Astrocyte of the hippocampus (primary cell): ENCODE data around the gene CSF3R.
"Not testable (repeated sequence)": the region's sequence is repeated elsewhere in the genome, so short reads cannot be mapped to it uniquely, and the experiment has no call there.

Experiments
- DNase-seq: peaks from one replicate; pipeline ENCODE4 v3.0.0; 2011; ENCODE audit warnings: low read depth, low spot score

Gene CSF3R

DNA sequence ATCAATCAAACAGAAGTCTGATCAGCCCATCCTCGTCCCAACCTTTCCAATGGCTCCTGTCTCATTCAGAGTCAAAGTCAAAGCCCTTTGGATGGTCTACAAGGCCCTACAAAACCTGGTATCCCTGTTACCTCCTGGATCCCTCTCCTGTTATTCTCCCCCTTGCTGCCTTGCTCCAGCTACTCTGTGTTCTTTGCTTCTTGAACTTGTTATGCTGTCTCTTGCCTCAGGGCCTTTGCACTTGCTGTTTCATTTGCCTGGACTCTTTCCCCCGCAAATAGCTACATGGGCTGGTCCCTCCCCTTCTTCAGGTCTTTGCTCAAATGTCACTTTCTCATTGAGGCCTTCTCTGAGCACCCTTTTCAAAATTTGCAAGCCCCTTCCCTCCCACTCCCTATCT, 1.4 kb upstream of the CSF3R start:
- no peak for DNase-seq

DNA sequence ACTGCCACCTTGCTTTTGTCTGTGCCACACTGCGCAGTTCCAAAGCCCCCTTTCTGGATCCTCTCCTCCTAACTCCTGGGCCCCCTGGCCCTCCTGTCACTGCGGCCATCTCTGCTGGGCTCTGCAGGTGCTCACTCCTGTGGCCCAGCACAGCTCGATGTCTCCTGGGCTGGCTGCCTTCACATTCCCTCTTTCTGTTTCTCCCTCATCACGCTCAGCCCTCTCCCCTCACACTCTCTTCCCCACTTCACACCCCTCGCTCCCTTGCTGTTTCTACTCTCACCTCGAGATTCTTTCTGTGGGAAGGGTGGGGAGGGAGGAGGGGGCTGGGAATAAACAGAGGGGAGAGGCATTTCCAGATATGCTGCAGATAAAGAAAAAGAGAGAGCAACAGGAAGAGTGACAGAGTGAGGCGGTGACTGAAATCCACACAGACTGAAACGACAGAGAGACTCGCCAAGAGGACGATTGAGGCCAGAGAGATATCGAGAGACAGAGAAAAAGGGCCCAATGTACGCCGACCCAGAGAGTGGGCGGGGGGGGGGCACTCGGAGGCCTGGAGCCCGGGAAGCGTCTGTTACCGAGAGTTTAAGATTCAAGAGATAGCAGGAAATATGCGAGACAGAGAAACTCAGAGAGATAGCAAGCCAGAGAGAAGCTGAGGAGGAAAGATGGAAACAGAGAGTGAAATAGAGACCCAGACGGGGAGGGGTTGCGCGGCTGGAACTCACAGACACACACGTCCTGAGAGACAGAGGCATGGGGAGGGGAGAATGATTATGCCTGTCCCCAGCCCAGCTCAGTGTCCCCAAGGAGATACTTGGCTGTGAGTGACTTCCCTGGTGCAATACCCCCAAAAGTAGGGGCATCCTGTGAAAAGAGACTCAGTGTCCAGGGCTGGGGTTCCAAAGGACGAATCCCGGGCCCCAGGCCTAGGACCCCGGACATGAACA, 666 bp downstream of the CSF3R start:
- DNase-seq, result no peak

DNA sequence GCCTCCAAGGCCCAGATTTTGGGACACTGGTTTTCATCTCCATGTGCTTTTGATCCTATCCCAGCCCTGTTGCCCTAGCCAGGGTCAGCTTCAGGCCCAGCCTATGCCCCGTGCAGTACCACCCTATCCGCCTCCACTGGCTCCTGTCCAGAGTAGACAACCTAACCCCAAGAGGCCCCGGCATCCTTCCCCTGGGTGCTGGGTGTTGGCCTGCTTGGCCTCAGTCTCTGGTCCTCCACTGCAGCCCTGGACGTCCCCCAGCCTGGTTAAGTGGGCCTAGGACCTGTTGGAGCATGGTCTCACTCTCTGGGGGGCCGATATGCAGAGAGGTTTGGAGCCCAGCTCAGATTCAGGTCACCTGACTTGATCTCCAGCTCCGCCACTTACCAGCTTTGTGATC, 1.6 kb downstream of the CSF3R start:
- DNase-seq, result no peak

DNA sequence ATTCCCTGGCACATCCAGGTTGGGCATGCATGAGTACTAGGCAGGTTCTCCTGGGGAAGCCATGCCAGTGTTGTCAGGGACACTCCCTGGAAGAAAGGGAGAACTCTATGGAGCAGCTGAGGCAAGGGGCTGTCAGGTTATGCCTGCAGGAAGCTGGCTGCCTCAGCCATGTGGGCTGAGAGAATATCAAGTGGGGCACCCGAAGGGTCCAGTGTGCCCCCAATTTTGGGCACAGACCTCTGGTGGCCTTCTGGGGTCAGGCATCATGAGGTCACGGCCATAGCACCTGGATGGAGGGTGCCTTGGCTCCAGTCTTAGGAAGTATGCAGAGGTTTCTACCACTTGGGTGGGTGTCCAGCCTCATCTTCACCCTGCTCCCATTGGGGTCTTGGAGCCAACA, 2.6 kb downstream of the CSF3R start:
- DNase-seq, result no peak

DNA sequence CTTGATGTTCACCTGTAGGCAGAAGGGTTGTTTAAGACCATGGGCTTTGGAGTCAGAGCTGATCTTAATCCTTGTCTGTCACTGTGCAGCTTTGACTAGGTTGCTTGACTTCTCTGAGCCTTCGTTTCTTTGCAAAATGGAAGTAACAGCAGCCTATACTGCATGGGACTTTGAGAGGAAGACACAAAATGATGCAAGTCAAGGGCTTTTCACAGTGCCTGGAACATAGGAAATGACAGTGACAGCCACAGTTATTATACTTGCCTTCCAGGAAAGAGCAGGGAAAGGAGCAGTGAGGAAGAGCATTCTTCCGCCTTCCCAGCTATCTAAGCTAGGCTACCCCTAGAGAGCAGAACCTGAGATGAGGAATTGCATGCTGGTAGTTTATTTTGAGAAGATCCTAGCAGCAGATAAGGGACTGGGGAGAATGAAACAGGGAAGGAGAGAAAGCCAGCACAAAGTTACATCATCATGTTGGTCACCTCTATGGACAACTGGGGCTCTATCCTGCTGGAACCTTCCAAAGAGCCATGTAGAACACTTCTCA, 3.1 kb downstream of the CSF3R start:
- no peak for DNase-seq

DNA sequence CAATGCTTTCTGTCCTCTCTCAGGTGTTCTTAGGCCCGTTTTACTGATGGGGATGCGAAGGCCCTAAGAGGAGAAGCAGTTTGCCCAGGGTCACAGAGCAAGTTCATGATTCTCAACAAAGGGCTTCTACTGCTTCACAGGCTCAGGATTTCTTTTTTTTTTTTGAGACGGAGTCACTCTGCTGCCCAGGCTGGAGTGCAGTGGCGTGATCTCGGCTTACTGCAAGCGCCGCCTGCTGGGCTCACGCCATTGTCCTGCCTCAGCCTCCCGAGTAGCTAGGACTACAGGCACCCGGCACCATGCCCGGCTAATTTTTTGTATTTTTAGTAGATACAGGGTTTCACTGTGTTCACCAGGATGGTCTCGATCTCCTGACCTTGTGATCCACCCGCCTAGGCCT, 5.1 kb downstream of the CSF3R start:
- DNase-seq, result not testable (repeated sequence)

DNA sequence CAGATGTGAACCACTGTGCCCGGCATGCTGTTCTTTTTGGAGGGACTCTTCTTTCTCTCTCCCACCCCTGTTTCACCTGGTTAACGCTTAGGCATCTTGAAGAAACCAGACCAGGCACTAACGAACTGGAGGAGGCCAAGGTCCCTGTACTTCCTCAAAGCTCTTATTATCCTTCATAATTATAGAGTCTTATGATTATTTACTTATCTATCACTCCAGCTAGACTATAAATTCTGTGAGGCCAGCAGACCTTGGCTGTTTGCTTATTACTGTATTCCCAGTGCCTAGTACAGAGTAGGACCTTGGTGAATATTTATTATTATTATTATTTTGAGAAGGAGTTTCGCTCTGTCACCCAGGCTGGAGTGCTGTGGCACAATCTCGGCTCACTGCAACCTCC, 5.8 kb downstream of the CSF3R start:
- no peak for DNase-seq

DNA sequence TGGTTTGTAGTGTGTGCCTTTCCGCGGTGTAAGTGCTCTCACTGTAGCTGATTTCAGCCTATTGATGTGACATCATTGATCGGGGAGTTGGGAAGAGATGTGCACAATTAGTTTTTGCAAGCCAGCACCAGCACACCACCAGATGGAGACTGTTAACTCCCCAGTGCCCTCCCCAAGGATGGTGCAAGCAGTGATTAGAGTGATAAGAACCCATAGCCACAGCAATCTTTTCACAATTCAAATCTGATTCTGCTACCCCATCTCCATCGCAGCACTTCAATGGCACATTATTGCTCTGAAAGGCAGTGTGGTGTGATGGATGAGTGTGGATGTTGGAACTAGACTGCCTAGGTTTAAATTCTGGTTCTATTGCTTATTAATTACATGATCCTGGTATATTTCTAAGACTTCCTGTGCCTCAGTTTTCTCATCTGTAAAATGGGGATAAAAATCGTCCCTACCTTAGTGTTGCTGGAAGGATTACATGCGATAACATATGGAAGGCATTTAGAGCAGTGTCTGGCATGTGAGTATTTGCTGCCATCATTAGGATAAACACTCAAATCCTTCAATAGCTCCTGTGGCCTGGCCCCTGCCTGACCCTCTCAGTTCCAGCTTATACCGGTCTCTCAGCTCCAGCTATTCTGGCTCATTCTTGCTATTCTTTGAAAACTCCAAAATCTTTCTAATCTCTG, 6.7 kb downstream of the CSF3R start:
- no peak for DNase-seq

DNA sequence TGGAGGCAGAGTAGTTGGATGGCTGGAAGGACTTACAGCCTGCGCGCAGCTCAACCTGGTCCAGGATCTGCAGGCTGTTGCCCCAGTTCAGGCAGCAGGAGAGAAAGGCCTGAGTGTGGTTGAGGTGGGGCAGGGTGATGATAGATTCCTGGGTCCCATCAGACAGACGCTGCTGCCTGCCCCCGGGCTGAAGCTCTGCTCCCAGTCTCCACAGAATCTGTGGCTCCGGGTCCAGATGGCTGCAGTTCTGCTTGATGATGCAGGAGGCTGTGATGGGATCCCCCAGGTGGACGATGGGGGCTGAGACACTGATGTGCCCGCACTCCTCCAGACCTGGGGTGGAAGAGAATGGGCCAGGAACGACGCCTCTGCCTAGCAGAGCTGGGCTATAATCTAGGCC, 7.4 kb downstream of the CSF3R start:
- no peak for DNase-seq

DNA sequence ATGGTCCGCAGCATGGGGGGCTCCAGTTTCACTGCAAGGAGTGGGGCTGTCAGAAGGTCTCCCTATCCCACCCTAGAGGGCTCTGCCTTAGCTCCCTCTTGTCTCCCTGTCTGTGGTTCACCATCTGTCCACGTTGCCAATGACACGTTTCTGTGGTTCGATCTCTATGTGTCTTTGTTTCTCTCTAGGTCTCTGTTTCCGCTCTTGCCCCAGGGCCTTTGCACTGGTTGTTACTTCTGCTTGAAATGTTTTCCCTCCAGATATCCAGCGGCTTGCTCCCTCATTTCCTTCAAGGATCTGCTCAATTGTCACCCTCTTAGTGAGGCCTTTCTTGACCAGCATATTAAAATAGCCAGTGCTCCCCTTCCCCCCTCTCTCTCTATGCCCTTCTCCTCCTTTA, 10.1 kb downstream of the CSF3R start:
- no peak for DNase-seq

DNA sequence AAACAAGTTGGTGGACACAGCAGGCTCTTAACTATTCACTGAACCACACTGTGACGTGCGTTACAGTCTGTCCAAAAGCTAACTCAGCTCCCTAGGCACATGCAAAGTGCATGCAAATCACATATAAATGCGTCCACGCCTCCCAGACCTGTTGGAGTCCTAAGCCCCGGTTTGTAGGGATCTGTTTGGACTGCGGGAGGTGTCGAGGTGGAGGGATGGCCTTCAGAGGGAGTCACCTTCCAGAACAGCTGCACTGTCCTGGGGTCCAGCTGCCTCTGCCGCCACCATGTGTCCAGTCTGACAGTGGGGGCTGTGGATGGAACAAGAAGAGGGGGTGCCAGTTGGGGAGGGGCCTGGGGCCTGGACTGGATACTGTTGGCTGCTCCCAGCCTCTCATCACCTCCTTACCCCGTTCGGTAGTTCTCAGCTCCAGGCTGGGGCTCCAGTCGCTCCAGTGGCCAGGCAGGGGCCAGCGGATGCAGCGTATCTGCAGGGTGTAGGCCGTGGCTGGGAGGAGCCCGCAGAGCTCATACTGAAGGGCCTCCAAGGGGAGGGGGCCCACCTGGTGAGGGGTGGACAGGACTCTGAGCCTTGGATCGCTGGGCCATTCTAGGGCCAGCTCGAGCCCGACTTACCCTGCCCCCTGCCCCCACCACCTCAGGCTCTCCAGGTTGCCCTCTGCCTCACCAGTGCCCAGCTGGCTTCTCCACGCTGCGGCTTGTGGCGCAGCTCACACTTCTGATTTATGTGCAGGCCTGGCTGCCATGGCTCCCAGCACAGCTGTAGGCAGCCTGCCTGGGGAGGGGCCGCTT, 10.7 kb downstream of the CSF3R start:
- no peak for DNase-seq

DNA sequence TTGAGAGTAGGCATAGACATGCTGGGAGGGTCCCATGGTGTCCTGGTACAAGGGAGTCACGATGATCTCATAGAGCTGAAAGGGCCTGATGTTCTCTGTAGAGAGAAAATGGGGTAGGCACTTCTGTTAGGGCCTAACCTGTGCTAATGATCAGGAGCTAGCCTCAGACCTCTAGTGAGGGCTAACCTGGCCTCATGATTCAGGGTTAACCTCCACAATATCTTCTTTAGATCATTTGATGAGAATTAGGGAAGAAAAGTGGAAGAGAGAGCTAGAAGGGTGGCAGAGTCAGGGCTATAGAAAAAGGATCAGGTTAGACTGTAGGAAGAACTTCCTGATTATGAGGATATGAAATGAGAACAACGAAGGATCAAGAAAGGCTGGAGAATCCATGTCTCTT, 13.6 kb downstream of the CSF3R start:
- no peak for DNase-seq

DNA sequence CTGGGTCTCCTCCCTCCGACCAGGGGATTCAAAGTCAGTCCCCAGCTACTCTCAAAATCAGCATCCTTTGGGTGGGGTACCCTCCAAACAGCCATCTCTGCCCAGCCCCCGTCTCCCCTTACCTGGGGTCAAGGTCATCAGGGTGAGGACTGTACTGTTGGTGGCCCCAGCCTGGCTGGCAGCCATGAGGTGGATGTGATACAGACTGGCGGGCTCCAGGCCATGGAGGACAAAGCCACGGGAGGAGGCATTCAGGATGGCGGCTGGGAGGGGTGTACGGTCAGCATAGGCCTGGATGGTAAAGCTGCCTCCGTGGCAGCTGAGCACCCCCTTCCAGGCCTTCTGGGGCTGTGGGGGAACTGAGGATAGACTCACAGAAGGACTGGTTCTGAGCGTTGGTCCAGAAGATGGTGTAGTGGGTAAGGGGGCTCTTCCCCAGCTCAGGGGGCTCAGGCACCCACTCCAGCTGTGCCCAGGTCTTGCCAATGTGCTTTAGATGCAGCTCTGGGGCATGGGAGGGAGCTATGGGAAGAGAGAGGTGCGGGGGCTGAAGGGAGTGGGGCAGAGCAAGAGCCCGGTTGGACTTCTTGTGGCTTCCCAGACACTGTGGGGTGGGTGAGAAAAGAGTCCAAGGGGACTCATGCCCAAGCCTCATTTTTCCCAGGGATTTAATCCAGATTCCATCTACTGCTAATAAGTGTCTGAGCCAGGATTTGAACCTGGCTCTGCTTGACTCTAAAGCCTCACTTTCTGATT, 14.8 kb downstream of the CSF3R start:
- DNase-seq, result no peak

DNA sequence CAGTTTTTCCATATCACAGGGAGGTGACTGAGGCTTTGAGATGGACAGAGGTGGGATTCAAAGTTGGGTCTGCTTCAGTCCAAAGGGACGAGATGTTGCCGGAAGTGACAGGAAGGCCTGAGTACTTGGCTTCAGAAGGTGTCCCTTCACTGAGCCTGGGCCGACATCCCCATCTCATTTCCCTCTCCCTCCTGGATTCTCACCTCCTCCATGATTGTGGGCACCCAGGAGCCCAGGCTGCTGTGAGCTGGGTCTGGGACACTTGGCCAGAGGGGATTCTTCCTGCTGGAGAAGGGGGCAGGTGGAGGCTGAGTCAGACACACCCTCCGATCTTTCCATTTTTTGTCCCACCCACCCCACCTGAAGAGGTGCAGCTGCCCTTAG, 15.7 kb downstream of the CSF3R start:
- no peak for DNase-seq

DNA sequence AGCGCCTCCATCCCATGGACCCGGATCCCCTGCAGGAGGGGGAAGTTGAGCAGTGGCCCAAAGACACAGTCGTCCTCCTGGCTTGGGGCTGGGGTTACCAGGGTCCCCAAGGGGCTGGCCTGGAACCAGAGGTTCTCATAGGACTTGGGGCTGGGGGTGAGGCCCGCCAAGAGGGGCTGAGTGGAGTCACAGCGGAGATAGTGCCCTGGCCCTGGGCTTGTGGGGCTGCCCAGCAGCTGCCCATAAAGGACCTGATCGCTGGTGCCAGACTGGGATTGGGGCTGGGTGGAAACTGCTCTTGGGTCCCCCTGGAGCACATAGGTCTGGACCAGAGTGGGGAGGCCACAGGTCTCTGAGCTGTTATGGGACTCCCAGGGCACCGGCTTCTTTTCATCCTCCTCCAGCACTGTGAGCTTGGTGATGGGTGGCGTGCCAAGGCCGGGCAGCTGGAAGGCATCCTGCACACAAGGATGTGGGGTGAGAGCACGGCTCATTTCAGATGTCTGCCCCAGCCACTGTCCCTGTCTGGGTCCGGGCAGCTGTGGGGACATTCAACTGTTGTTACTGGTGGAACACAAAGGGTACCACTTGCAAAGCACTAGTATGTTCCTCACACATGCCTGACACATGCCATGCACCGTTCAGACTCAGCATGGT, 16.2 kb downstream of the CSF3R start:
- no peak for DNase-seq

DNA sequence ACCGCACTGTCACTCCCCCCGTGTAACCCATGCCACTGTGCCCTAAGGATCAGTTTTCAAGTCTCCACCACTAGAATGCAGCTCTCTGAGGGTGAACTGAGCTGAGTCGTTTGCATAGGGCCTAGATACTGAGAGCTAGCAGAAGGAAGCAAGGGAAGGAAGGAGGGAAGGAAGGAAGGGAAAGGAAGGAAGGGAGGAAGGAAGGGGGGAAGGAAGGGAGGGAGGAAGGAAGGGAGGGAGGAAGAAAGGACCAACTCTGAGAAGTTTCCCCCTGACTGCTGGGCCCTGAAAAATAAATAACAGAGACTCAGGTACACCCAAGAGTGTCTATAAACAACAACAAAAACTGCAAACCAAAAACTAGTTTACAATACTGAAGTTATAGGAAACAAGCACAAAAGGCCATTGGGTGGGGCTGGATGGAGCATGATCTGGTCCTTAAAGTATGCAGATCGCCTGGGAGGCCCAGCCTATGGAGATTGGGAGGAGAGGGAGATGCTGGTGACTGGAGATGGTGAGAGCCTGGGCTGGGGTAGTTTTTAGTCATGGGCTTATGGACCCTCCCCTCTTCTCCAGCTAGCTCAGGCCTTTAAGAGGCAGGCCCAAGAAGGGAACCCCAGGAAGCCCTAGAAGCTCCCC, 16.9 kb downstream of the CSF3R start:
- DNase-seq, result no peak

DNA sequence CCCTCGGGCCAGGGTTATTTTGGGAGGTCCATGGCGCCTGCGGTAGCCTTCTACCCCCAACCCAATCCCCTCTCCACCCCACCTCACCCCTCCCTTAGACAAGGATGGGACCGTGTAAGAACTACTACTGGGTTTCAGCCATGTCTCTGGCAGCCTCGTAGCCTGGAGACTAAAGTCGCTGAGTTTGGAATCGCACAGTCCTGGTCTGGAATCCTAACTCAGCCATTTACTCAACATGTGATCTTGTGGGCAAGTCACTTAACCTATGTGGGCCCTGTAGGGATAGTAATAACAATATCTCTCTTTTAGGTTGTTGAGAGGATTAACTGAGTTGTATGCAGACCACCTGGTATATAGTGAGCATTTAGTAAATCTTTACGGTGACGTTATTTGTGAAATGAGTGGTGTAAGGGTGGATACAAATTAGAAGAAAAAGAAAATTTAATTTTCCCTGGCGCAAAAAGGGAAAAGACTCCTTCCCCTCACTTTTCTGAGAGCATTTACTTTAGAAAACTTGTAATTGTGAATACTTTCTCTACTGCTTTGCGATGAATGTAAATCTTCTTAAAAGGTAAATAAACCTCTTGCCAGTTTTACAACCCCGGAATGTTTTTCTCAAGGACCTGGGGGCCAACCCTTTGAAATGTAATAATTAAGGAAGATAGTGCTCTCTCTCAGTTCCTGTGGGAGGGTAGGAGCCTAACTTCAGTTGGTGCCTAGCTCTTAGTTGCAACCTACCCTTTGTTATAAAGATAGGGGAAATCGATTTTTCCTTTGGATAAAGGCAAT, 17.9 kb downstream of the CSF3R start:
- no peak for DNase-seq

DNA sequence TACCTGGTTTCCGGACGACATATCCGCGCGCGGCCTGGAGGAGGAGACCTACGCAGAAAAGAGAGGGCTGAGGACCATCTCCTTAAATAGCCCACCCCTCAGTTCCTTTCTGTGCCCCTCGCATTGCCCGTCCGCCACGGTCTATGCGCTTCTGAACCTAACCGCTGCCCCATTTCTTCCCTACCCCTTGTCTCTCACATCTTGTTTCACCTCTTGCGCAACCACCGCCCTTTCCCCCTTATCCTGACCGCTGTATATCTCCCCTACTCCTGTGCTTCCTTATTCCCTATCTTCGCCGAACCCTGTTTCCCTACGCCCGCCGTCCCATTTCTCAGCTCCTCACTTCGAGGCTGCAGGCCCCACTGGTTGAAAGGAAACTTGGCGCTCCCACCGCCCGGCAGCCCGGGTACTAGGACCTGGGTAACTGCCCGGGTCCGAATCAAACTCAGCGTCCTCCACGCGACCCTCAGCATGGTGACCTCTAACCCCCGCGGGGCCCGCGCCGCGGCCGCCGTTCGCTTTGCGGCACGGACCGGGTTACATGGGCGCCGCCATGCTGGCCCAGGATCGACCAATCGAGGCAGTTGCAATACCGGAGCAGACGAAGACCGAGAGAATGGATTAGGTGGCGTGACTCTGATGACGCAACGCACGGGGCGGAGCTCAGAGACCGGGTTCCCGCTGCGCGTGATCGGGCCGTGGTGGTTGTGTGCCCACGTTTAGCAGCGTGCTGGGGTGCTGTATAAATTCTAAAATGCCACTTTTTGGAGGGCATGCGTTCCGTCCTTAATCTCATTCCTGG, 18.7 kb downstream of the CSF3R start, which contains the start of gene MRPS15:
MRPS15 (minus strand) TSS at position 582 of the 802 bp plus-strand sequence; CDS start at position 473, 109 bp downstream.
- peak; percentile 97 for DNase-seq

DNA sequence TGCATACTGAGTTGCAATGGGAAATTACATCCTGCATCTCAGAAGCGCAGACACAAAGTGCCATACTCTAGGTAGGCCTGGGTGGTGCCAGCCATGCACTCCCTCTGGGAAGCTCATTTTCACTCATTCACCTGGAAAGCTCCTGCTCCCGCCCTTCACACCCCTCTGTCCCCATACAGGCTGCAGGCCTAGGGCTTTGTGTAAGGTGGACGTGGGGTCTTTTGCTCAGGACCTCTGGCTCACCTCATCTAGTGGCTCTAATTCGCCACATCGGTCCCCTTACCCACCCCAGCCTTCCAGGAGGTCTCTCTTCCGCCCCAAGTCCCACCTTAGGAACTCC, 19.3 kb downstream of the CSF3R start:
- no peak for DNase-seq
